Ovary (tissue), 9 donors: ENCODE measurements around the gene TRPM5. TPM values are rescaled to one million over a fixed set of nuclear protein-coding genes. Genes with fewer than 3 reads are reported as not detected.

Source experiments
- DNase-seq, 5 donors: peaks; one replicate each; pipeline ENCODE4 v3.0.0-alpha.2; 2019 to 2020
- H3K27ac ChIP-seq, 2 donors: fragments of 200-600 bp; one replicate each; pipeline versions ENCODE4 v1.5.1 to v1.8.0; 2019 to 2022
- H3K27me3 ChIP-seq: fragments of 200-600 bp; one replicate; pipeline ENCODE4 v1.8.0; 2022
- H3K36me3 ChIP-seq: fragments of 200-600 bp; sonication (generic); one replicate; pipeline ENCODE4 v1.5.1; 2019
- H3K4me1 ChIP-seq: one replicate; pipeline ENCODE4 v1.8.1; 2013; ENCODE audit warnings: mild to moderate bottlenecking, moderate library complexity; ENCODE audit not compliant: insufficient read depth
- H3K4me3 ChIP-seq: fragments of 200-600 bp; sonication (generic); one replicate; pipeline ENCODE4 v1.5.1; 2017
- H3K9me3 ChIP-seq, 2 donors: fragments of 200-600 bp in 1 of 2; sonication (generic) in 1 of 2; one replicate each; pipeline versions ENCODE4 v1.5.1 to v1.8.1; 2013 to 2019; ENCODE audit warnings: mild to moderate bottlenecking in 1 of 2, moderate library complexity in 1 of 2
- EP300 ChIP-seq: sonication (generic); formaldehyde crosslinking; IDR thresholded peaks from one replicate; pipeline ENCODE4 v1.6.1; 2017; ENCODE audit warnings: antibody characterized with exemption
- POLR2A ChIP-seq: fragments of 450-650 bp; IDR thresholded peaks from one replicate; pipeline ENCODE4 v1.6.1; 2017; ENCODE audit warnings: antibody characterized with exemption, mild to moderate bottlenecking, moderate library complexity
- WGBS, 3 donors: extraction: QIAGEN DNeasy Blood & Tissue Kit in 1 of 3; methylation state at CpG; one replicate each; pipeline versions ENCODE4 v1.1.5 to v1.1.7; 2013 to 2017; 5-methylcytosine and 5-hydroxymethylcytosine counted together
- intact Hi-C, 4 donors: fragments of 100-400 bp; cut with DNase I; formaldehyde crosslinking; loops; one replicate each; pipeline versions ENCODE4 v1.11.0 to v1.15.1; 2022 to 2023
- polyA plus RNA-seq, 2 donors: library from polyadenylated mRNA; stranded (reverse); fragments of 200-250 nt in 1 of 2; fragments of 350-450 nt in 1 of 2; fragmentation: Illumina TruSeq in 1 of 2; extraction: RNeasy Lipid Tissue Mini Kit (QIAGEN cat#74804) in 1 of 2; gene quantifications; one replicate each; pipeline ENCODE4 v1.2.3, GENCODE V29; 2013 to 2014
- total RNA-seq, 7 donors: library from RNA; depleted of rRNA in 2 of 7; stranded (reverse); fragments of >200 nt in 2 of 7; fragmentation: NEBNext Ultra II Directional in 3 of 7; extraction: Animal tissue kit (Norgen Biotek cat#: 25700) in 3 of 7; gene quantifications; one replicate each; pipeline versions ENCODE4 v1.1.0 to v1.2.4, GENCODE V29; 2016 to 2023
- TF ChIP-seq, protein P1 (sequence below), 3 donors: fragments of 450-650 bp in 2 of 3; fragments of 200-600 bp in 1 of 3; IDR thresholded peaks; one replicate each; pipeline versions ENCODE4 v1.5.1 to v1.8.0; 2016 to 2022; ENCODE audit warnings: antibody characterized with exemption in 3 of 3, mild to moderate bottlenecking in 1 of 3
- donor health status: DM: no; HTN: no; CAD: no; lungs with moderate emphysema.
- donor health status: DM: no; HTN: no; CAD: no.
- donor health status: Bipolar disorder and iron deficiency.
- donor health status: DM: yes; HTN: yes; CAD: no.
- donor health status: DM: no; HTN: no; CAD: no.
- donor health status: DM: yes; HTN: yes; CAD: no.

Gene TRPM5
- total and polyA plus RNA-seq, 9 donors: 0.05 to 0.11 (median 0.08) TPM; not detected in 6

DNA sequence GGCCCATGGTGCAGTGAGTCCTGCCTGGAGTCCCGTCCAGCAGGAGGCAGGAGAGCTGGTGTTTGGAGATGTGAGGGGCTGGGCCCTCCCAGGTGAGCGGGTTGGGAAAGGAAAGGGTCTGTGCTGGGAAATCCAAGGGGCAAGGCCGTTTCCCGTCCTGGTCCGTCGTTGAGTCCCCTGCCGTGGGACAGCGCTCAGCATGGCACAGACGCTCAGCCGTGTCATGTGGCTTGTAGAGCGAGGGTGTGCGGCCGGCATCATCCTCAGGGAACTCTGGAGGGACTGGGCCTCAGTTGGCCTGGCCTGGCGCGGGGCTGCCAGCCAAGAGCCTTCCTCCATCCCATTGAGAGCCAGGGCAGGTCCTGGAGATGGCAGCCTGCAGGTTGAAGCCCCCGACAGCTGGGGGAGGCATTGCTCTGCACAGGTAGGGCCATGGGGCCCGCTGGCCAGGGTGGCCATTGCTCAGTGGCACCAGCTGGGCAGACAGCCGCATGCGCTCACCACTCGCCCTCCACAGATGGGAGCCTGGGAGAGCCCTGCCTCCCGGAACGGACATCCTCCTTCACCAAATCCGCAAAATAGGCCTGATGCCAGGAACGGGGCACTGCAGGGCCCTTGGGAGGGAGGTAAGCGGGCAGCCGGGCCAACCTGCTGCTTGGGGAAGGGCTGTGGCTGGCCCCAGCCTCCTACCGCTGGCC is 29.2 kb upstream of the TRPM5 start:
- H3K36me3 ChIP-seq: no peaks in the 10 kb centered on the region
- intact Hi-C loops: no loop called here
- TF ChIP-seq, protein P1, sequence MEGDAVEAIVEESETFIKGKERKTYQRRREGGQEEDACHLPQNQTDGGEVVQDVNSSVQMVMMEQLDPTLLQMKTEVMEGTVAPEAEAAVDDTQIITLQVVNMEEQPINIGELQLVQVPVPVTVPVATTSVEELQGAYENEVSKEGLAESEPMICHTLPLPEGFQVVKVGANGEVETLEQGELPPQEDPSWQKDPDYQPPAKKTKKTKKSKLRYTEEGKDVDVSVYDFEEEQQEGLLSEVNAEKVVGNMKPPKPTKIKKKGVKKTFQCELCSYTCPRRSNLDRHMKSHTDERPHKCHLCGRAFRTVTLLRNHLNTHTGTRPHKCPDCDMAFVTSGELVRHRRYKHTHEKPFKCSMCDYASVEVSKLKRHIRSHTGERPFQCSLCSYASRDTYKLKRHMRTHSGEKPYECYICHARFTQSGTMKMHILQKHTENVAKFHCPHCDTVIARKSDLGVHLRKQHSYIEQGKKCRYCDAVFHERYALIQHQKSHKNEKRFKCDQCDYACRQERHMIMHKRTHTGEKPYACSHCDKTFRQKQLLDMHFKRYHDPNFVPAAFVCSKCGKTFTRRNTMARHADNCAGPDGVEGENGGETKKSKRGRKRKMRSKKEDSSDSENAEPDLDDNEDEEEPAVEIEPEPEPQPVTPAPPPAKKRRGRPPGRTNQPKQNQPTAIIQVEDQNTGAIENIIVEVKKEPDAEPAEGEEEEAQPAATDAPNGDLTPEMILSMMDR (IDR thresholded peaks at IDR 0.05): no peak
- no peak for TF ChIP-seq POLR2A
- TF ChIP-seq EP300: no peak
- 89 to 92% (median 90%) methylated on average over 25 to 27 of the region's 27 CpGs for WGBS, 3 donors
- no peaks in the 10 kb centered on the region for H3K9me3 ChIP-seq
- no peaks in the 10 kb centered on the region for H3K27me3 ChIP-seq
- no peak overlapping the region for H3K27ac ChIP-seq
- no peak for DNase-seq
- H3K4me3 ChIP-seq: no peak overlapping the region
- H3K4me1 ChIP-seq: no peaks in the 10 kb centered on the region

DNA sequence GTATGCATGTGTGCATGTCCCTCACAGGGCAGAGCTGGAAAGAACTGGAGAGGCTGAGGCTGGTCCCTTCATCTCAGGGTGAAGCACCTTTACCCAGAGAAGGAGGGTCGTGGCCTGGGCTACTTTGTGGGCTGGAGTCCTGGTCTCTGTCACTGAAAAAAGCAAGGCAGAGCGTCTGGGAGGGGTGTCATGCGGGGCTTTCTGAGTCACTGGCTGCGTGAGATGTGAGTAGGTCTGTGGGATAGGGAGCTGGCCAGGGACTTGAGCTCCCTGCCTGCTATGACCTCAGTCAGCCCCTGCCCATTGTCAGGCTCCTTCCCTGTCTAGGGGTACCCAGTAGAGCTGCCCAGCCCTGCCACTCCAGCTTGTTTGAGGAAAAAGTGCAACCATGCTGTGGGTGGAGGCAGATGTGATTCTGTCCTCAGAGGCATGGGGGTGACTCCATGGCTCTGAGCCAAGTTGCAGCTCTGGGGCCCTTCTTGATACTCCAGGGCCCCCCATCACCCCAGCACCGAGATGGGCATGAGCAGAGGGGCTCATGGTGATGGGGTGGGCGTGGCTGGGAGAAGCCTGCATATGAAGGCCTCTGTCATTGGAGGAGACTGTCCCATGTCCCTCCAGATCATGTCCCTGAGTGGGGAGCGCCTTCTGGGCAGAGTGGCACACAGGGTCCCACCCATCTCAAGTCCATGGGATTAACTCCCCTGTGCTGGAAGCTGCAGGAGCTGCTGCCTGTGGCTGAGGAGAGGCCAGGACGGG is 28.3 kb upstream of the TRPM5 start:
- intact Hi-C loops: no loop called here
- Histone ChIP-seq H3K27ac (no peak overlapping the region), H3K4me3 (no peak overlapping the region), H3K9me3 (no peaks in the 10 kb centered on the region), H3K27me3 (no peaks in the 10 kb centered on the region), H3K4me1 (no peaks in the 10 kb centered on the region), H3K36me3 (no peaks in the 10 kb centered on the region)
- TF ChIP-seq EP300: no peak
- no peak for TF ChIP-seq POLR2A
- TF ChIP-seq, protein P1 (IDR thresholded peaks at IDR 0.05): no peak
- 61 to 72% (median 71%) methylated on average over 8 of the region's 8 CpGs for WGBS, 3 donors
- DNase-seq: no peak

DNA sequence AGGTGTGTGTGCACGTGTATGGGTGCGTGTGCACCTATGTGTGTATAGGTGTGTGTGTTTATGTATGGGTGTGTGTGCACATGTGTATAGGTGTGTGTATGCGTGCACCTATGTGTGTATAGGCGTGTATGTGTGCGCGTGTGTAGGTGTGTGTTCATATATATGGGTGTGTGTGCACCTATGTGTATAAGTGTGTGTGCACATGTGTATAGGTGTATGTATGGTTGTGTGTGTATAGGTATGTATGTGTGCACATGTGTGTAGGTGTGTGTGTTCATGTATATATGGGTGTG is 27.4 kb upstream of the TRPM5 start:
- TF ChIP-seq EP300: no peak
- TF ChIP-seq, protein P1 (IDR thresholded peaks at IDR 0.05): no peak
- no peak for TF ChIP-seq POLR2A
- H3K4me3 ChIP-seq: no peak overlapping the region
- intact Hi-C loops: no loop called here
- no peaks in the 10 kb centered on the region for H3K4me1 ChIP-seq
- WGBS, 3 donors: 92 to 97% (median 93%) methylated on average over 6 of the region's 6 CpGs
- no peak overlapping the region for H3K27ac ChIP-seq
- no peaks in the 10 kb centered on the region for H3K9me3 ChIP-seq
- H3K27me3 ChIP-seq: no peaks in the 10 kb centered on the region
- H3K36me3 ChIP-seq: no peaks in the 10 kb centered on the region
- DNase-seq: no peak

DNA sequence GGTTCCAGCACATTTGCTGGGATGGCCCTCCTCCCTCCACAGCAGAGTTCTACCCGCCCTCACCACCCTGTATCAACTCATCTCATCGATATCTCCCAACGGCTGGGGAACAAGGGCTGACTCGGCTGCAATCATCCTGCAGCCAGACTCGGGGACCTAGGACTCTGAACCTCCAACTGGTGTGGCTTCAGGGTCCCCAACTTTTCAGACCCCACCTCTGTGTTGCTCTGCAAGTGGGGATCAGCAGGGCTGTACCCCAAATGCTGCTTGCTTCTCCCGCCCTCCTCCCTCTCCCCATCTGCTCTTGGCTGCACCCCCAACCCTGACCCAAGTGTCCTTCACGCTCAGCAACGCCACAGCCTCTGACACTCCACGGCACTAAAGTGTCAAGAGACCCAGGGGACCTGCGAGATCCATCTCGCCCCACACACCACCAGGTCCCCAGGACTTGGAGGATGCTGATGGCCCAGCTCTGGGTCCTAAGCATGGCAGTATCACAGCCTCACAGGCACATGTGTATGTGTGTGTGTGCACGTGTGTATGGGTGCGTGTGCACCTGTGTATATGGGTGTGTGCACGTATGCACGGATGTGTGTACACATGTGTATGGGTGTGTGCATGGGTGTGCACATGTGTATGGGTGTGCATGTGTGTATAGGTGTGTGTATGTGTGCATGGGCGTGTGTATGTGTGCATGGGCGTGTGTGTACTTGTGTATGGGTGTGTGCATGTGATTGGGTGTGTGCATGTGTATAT is 26.9 kb upstream of the TRPM5 start:
- H3K27ac ChIP-seq: no peak overlapping the region
- TF ChIP-seq POLR2A (no peak), EP300 (no peak)
- TF ChIP-seq, protein P1 (IDR thresholded peaks at IDR 0.05): no peak
- intact Hi-C loops: no loop called here
- 68 to 75% (median 72%) methylated on average over 17 of the region's 17 CpGs for WGBS, 3 donors
- H3K4me3 ChIP-seq: no peak overlapping the region
- H3K27me3 ChIP-seq: no peaks in the 10 kb centered on the region
- DNase-seq: no peak
- no peaks in the 10 kb centered on the region for H3K4me1 ChIP-seq
- no peaks in the 10 kb centered on the region for H3K9me3 ChIP-seq
- no peaks in the 10 kb centered on the region for H3K36me3 ChIP-seq
